Prostate gland (tissue), 2 donors: ENCODE data around the gene KIF26B.

Experiments
- CTCF ChIP-seq, 4 experiments: fragments of 200-600 bp in 2 of 4; fragments of 450-650 bp in 2 of 4; sonication (generic) in 2 of 4; IDR thresholded peaks; 1 replicate in 3 of 4; 2 replicates in 1 of 4; pipeline ENCODE4 v1.5.1; 2016 to 2019; ENCODE audit warnings: antibody characterized with exemption in 4 of 4, mild to moderate bottlenecking in 2 of 4, moderate library complexity in 2 of 4
- POLR2A ChIP-seq: fragments of 450-650 bp; IDR thresholded peaks from one replicate; pipeline ENCODE4 v1.6.1; 2016; ENCODE audit warnings: antibody characterized with exemption, mild to moderate bottlenecking
- POLR2AphosphoS5 ChIP-seq: sonication (generic); formaldehyde crosslinking; IDR thresholded peaks from one replicate; pipeline ENCODE4 v1.6.1; 2017; ENCODE audit warnings: antibody characterized with exemption

- TF ChIP-seq CTCF (IDR thresholded peaks at IDR 0.05) (no peak), POLR2AphosphoS5 (no peak), POLR2A (no peak)
These were observed 25.8 kb downstream of the KIF26B start for GRCh38 chr1:245180496-245181157.
